HepG2 (cell line): ENCODE results near the gene ZBTB8OS. TPM values are rescaled to one million over a fixed set of nuclear protein-coding genes. Genes with fewer than 3 reads are reported as not detected.

Experiments
- CCDC6 ChIP-seq: sonication (generic); formaldehyde crosslinking; IDR thresholded peaks from 2 replicates; pipeline ENCODE4 v1.8.1; 2022; ENCODE audit warnings: mild to moderate bottlenecking, missing genetic modification reagents, moderate library complexity
- DNMT3B ChIP-seq: conservative IDR thresholded peaks from 2 replicates; pipeline ENCODE4 v1.6.1; 2016; ENCODE audit warnings: missing biosample characterization, control low read depth
- DRAP1 ChIP-seq: IDR thresholded peaks from 2 replicates; pipeline ENCODE4 v1.6.1; 2016; ENCODE audit warnings: missing genetic modification reagents, missing compliant biosample characterization
- ELF3 ChIP-seq: IDR thresholded peaks from 2 replicates; pipeline ENCODE4 v1.6.1; 2016; ENCODE audit warnings: missing genetic modification reagents, missing compliant biosample characterization
- FOXO1 ChIP-seq: sonication (generic); formaldehyde crosslinking; IDR thresholded peaks from 2 replicates; pipeline ENCODE4 v1.4.0; 2020; ENCODE audit warnings: missing genetic modification reagents
- MAX ChIP-seq: IDR thresholded peaks from 2 replicates; pipeline ENCODE4 v1.6.1; 2012; ENCODE audit warnings: inconsistent platforms
- MTF1 ChIP-seq: sonication (generic); formaldehyde crosslinking; IDR thresholded peaks from 2 replicates; pipeline ENCODE4 v1.5.0; 2020; ENCODE audit warnings: missing genetic modification reagents
- PCBP2 ChIP-seq: fragments of 200-400 bp; formaldehyde crosslinking; optimal IDR thresholded peaks from 2 replicates; pipeline ENCODE3; 2018; ENCODE audit warnings: low read length, low read depth; ENCODE audit not compliant: poor library complexity, severe bottlenecking
- PLRG1 ChIP-seq: fragments of 450-650 bp; conservative IDR thresholded peaks from 2 replicates; pipeline ENCODE4 v1.6.1; 2016
- POGZ ChIP-seq: sonication (generic); formaldehyde crosslinking; IDR thresholded peaks from 2 replicates; pipeline ENCODE4 v1.4.0; 2020; ENCODE audit warnings: mild to moderate bottlenecking, missing genetic modification reagents
- SMAD9 ChIP-seq: sonication (generic); formaldehyde crosslinking; IDR thresholded peaks from 2 replicates; pipeline ENCODE4 v1.5.1; 2020; ENCODE audit warnings: mild to moderate bottlenecking, missing genetic modification reagents
- YEATS4 ChIP-seq: sonication (generic); formaldehyde crosslinking; IDR thresholded peaks from 2 replicates; pipeline ENCODE4 v1.4.0; 2020; ENCODE audit warnings: missing genetic modification reagents, borderline replicate concordance
- ZBTB20 ChIP-seq: sonication (generic); formaldehyde crosslinking; IDR thresholded peaks from 2 replicates; pipeline ENCODE4 v1.8.1; 2023; ENCODE audit warnings: missing genetic modification reagents, low read depth, mild to moderate bottlenecking, borderline replicate concordance
- ZBTB39 ChIP-seq: sonication (generic); formaldehyde crosslinking; IDR thresholded peaks from 2 replicates; pipeline ENCODE4 v1.5.0; 2020; ENCODE audit warnings: missing genetic modification reagents
- ZNF205 ChIP-seq: IDR thresholded peaks from 2 replicates; pipeline ENCODE4 v1.6.1; 2018; ENCODE audit warnings: missing biosample characterization, missing genetic modification reagents
- ZNF230 ChIP-seq: sonication (generic); formaldehyde crosslinking; IDR thresholded peaks from 2 replicates; pipeline ENCODE4 v1.4.0; 2020; ENCODE audit warnings: mild to moderate bottlenecking, missing genetic modification reagents
- ZNF354B ChIP-seq: sonication (generic); formaldehyde crosslinking; IDR thresholded peaks from 2 replicates; pipeline ENCODE4 v1.8.0; 2022; ENCODE audit warnings: mild to moderate bottlenecking, missing genetic modification reagents
- ZNF44 ChIP-seq: sonication (generic); formaldehyde crosslinking; IDR thresholded peaks from 2 replicates; pipeline ENCODE4 v1.5.1; 2020; ENCODE audit warnings: mild to moderate bottlenecking, missing genetic modification reagents
- ZNF441 ChIP-seq: sonication (generic); formaldehyde crosslinking; IDR thresholded peaks from 2 replicates; pipeline ENCODE4 v1.7.0; 2021; ENCODE audit warnings: missing genetic modification reagents, borderline replicate concordance
- ZNF510 ChIP-seq: sonication (generic); formaldehyde crosslinking; IDR thresholded peaks from 2 replicates; pipeline ENCODE4 v1.4.0; 2020; ENCODE audit warnings: low read depth, mild to moderate bottlenecking, missing genetic modification reagents
- ZNF547 ChIP-seq: sonication (generic); formaldehyde crosslinking; IDR thresholded peaks from 2 replicates; pipeline ENCODE4 v1.5.1; 2020; ENCODE audit warnings: mild to moderate bottlenecking, missing genetic modification reagents
- ZNF556 ChIP-seq: sonication (generic); formaldehyde crosslinking; IDR thresholded peaks from 2 replicates; pipeline ENCODE4 v1.4.0; 2020; ENCODE audit warnings: mild to moderate bottlenecking, missing genetic modification reagents, borderline replicate concordance
- ZNF574 ChIP-seq: sonication (generic); formaldehyde crosslinking; IDR thresholded peaks from 2 replicates; pipeline ENCODE4 v1.4.0; 2020; ENCODE audit warnings: missing genetic modification reagents
- ZNF589 ChIP-seq: sonication (generic); formaldehyde crosslinking; conservative IDR thresholded peaks from 2 replicates; pipeline ENCODE4 v1.8.0; 2022; ENCODE audit warnings: mild to moderate bottlenecking, moderate library complexity, missing genetic modification reagents
- ZNF747 ChIP-seq: sonication (generic); formaldehyde crosslinking; IDR thresholded peaks from 2 replicates; pipeline ENCODE4 v1.8.1; 2023; ENCODE audit warnings: missing genetic modification reagents, mild to moderate bottlenecking, borderline replicate concordance
- ZSCAN22 ChIP-seq: sonication (generic); formaldehyde crosslinking; IDR thresholded peaks from 2 replicates; pipeline ENCODE4 v1.4.0; 2020; ENCODE audit warnings: mild to moderate bottlenecking, missing genetic modification reagents
- polyA plus RNA-seq, 8 experiments: library from polyadenylated mRNA; depleted of rRNA in 3 of 8; stranded (reverse) in 7 of 8; unstranded in 1 of 8; fragments of >200 nt; fragmentation: Illumina TruSeq in 4 of 8; extraction: Trizol in 4 of 8; gene quantifications; 2 replicates each; pipeline versions ENCODE4 v1.2.1 to v1.2.3, GENCODE V29; 2011 to 2016; ENCODE audit warnings: low read depth in 4 of 8, missing spikeins in 1 of 8, mixed read lengths in 1 of 8; ENCODE audit not compliant: insufficient read depth in 1 of 8
- total RNA-seq, 5 experiments: library from RNA; depleted of rRNA; stranded (reverse); fragments of >200 nt; fragmentation: Illumina TruSeq; extraction: Trizol; gene quantifications; 2 replicates each; pipeline ENCODE4 v1.2.3, GENCODE V29; 2016; ENCODE audit warnings: low read depth in 1 of 5

The ZBTB8OS gene
- total and polyA plus RNA-seq, 2 of the 13 experiments (the other 11 are each of a cell fraction or from before 2014, with no cell fraction given): 57.7 to 84.8 TPM

GRCh38 chr1:32650752-32651460 is 556 bp upstream of the ZBTB8OS start, which contains the start of gene RBBP4 (continued):
- TF ChIP-seq POGZ (CRISPR knock-in tag) (peak; percentile 56), SMAD9 (CRISPR knock-in tag) (0 out of 2 replicates have a peak, but pooled peaks have one; percentile 25), PCBP2 (no peak), ZSCAN22 (peak; percentile 62; the same call in 1 of the 2 replicates), ZBTB39 (peak; percentile 56; the same call in 1 of the 2 replicates), ZNF205 (CRISPR knock-in tag) (0 out of 2 replicates have a peak, but pooled peaks have one; percentile 11), MTF1 (CRISPR knock-in tag) (no peak; the same call in 1 of the 2 replicates), ZNF230 (CRISPR knock-in tag) (peak; percentile 91; the same call in 1 of the 2 replicates), ZNF510 (CRISPR knock-in tag) (peak; percentile 73; the same call in 1 of the 2 replicates), CCDC6 (peak; percentile 58), ZNF747 (CRISPR knock-in tag) (no peak), DRAP1 (CRISPR knock-in tag) (peak; percentile 51; the same call in 1 of the 2 replicates), DNMT3B (CRISPR knock-in tag) (0 out of 2 replicates have a peak, but pooled peaks have one; percentile 25), FOXO1 (CRISPR knock-in tag) (peak; percentile 26), ZNF589 (CRISPR knock-in tag) (peak; percentile 86; the same call in 1 of the 2 replicates), ZNF44 (CRISPR knock-in tag) (peak; percentile 60; the same call in 1 of the 2 replicates), ZNF556 (CRISPR knock-in tag) (no peak; the same call in 1 of the 2 replicates), PLRG1 (no peak), ELF3 (0 out of 2 replicates have a peak, but pooled peaks have one; percentile 51), ZBTB20 (CRISPR knock-in tag) (peak; percentile 75; the same call in 1 of the 2 replicates), ZNF574 (CRISPR knock-in tag) (peak; percentile 72), YEATS4 (CRISPR knock-in tag) (peak; percentile 91), ZNF354B (CRISPR knock-in tag) (peak; percentile 86; the same call in 1 of the 2 replicates), MAX (peak; percentile 89), ZNF441 (CRISPR knock-in tag) (0 out of 2 replicates have a peak, but pooled peaks have one; percentile 41), ZNF547 (CRISPR knock-in tag) (peak; percentile 92; the same call in 1 of the 2 replicates)
